D721Med (cell line): ENCODE results near the gene DPM3.

Experiments
- DNase-seq: peaks from one replicate; pipeline ENCODE4 v3.0.0; 2011; ENCODE audit warnings: low spot score; ENCODE audit not compliant: insufficient read length
- FAIRE-seq: peaks from 2 replicates; lab custom pipeline; 2011; peaks lifted over from hg19 to GRCh38; lab: Jason Lieb, UNC
- TF ChIP-seq, protein P1 (sequence below): IDR thresholded peaks from 2 replicates; pipeline ENCODE4 v1.5.1; 2012; ENCODE audit warnings: mild to moderate bottlenecking, control low read depth; ENCODE audit not compliant: insufficient read depth; ENCODE audit errors: missing control alignments

The DPM3 gene

DNA sequence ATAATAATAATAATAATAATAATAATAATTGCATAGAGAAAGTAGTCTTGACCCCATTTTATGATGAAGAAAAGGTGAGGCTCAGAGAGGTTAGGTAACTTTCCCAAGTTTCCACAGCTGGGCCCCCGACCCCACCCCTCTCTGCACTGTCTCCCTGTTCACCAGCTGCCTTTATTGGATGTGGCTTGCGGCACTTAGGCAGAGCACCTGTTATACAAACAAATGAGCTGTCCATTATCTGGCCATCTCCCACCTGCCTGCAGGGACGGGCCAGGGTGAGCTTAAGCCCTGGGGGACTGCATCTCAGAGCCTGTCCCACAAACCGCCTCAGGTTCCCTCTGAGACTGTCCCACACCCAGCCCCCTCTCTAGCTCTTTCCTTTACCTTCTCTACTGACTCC, 22.7 kb downstream of the DPM3 start:
- FAIRE-seq (no peak), DNase-seq (no peak)
- TF ChIP-seq, protein P1, sequence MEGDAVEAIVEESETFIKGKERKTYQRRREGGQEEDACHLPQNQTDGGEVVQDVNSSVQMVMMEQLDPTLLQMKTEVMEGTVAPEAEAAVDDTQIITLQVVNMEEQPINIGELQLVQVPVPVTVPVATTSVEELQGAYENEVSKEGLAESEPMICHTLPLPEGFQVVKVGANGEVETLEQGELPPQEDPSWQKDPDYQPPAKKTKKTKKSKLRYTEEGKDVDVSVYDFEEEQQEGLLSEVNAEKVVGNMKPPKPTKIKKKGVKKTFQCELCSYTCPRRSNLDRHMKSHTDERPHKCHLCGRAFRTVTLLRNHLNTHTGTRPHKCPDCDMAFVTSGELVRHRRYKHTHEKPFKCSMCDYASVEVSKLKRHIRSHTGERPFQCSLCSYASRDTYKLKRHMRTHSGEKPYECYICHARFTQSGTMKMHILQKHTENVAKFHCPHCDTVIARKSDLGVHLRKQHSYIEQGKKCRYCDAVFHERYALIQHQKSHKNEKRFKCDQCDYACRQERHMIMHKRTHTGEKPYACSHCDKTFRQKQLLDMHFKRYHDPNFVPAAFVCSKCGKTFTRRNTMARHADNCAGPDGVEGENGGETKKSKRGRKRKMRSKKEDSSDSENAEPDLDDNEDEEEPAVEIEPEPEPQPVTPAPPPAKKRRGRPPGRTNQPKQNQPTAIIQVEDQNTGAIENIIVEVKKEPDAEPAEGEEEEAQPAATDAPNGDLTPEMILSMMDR: no peak

DNA sequence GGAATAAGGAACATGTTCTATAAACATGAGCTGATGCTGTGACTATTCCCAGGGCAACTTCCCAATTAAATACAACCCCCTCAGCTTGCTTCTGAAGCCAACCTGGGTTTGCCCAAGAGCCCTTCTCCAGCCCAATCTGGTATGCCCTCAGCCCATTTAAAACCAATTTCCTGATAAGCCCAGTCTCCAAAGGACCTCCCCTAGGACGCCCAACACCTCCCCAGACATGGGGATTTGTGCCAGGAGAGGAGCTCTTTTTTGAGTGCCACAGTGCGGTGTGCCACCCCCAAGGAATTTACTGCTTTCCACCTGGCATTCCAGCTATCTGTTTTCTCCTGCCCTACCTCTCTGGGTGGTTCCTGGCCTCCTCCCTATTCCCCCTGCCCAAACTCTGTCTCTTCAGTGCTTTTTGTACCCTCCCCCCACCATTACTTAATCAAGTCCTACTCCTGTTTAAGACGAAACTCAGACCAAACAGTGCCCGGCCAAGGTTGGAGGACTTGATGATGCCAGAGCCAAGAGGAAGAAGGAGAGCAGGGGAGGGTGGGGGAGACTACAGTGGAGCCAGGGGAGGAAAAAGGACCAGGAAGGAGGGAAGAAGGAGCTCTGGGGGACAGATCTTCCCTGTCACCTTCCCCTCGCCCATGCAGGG, 24.1 kb downstream of the DPM3 start:
- FAIRE-seq: no peak
- no peak for DNase-seq
- TF ChIP-seq, protein P1: no peak

DNA sequence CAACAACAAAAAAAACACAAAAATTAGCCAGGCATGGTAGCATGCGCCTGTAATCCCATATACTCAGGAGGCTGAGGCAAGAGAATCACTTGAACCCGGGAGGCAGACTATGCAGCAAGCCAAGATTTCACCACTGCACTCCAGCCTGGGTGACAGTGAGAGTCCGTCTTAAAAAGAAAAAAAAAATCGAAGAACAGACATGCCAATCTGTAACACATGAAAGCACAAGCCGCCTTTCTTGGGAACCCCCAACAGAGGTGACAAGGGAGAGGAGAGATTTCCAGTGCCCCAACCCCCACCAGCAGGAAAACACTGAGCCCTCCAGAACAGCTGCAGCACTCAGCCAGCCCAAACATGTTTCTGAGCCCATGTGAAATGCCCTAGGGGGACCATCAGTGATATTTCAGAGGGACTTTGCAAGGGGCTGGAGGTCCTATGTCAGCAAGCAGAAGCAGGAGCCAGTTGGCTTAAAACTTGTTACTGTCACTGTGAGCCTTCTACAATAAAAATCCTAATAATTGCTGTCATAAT, 26.8 kb downstream of the DPM3 start:
- DNase-seq (no peak), FAIRE-seq (no peak)
- TF ChIP-seq, protein P1: no peak

DNA sequence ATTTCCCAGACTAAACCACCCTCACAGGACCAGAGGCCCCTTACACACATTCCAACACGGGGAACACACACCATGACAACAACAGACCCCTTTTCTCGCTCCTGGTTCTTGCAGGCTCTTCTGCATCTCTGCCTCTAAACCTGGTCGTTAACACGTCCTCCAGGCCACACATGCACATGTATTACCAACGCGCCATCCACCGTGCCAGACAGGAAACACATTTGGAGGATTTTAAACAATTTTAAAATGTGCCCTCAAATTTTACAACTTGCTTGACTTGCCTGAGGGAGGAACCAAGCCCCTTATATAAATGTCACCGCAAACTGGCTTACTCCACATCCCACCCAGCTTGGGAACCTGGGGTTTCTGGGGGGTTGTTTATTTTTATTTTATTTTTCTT, 29.5 kb downstream of the DPM3 start:
- TF ChIP-seq, protein P1: no peak
- no peak for DNase-seq
- no peak for FAIRE-seq

DNA sequence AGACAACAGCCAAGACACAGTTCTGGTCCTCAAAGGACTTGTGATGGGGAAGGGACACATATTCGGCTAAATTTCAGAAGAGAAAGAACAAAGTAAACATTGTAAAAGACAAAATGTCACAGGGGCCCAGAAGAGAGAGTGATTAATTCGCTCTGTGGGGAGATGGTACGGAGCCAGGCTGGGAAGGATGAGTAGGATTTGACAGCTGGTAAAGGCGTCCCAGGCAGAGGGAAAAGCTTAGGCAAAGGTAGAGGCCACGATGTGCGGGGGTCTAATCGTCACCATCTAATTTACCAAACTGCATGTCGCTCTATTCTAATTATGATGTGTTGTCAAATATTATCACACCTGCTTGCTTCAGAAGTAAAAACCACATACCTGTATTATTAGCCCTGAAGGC, 29.9 kb downstream of the DPM3 start:
- TF ChIP-seq, protein P1: no peak
- DNase-seq (no peak), FAIRE-seq (peak; percentile 61)

DNA sequence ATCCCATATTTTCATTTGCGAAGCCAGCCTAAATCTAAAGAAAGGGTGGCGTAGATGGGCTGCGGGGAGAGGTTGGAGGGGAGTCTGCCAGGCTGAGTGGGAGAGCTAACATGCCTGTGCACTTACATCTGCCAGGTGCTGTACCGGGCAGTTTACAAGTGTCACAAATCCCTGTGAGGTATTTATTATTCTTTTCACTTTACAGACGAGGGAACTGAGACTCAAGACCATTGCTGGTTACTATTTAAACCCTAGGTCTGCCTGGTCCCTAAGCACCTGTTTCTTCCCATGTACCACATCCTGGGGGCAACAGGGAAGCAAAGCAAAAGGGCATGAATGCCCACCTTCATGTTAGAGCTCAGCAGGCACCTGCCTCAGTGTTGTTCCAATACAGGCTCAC, 32.0 kb downstream of the DPM3 start:
- FAIRE-seq (no peak), DNase-seq (no peak)
- TF ChIP-seq, protein P1: no peak
